Nephron progenitor cell (in vitro differentiated cells): ENCODE data around the gene ZHX3.

Source experiments
- DNase-seq: peaks from one replicate; pipeline ENCODE4 v3.0.0; 2021
- H3K27ac Mint-ChIP-seq: 2 replicates; pipeline ENCODE4 v1.8.0; 2021; ENCODE audit warnings: mild to moderate bottlenecking, moderate library complexity, mixed read lengths
- H3K27me3 Mint-ChIP-seq: 2 replicates; pipeline ENCODE4 v1.8.0; 2021; ENCODE audit warnings: mild to moderate bottlenecking, low read depth, mixed read lengths; ENCODE audit not compliant: poor library complexity
- H3K36me3 Mint-ChIP-seq: 2 replicates; pipeline ENCODE4 v1.8.0; 2021; ENCODE audit warnings: low read depth, mixed read lengths
- H3K4me1 Mint-ChIP-seq: 2 replicates; pipeline ENCODE4 v1.8.0; 2021; ENCODE audit warnings: mixed read lengths
- H3K4me3 Mint-ChIP-seq: 2 replicates; pipeline ENCODE4 v1.8.0; 2021; ENCODE audit warnings: mild to moderate bottlenecking, moderate library complexity, mixed read lengths
- H3K9me3 Mint-ChIP-seq: 2 replicates; pipeline ENCODE4 v1.8.0; 2021; ENCODE audit warnings: mild to moderate bottlenecking, moderate library complexity, mixed read lengths
- TF ChIP-seq, protein P1 (sequence below): fragments of 200-600 bp; sonication (generic); IDR thresholded peaks from 2 replicates; pipeline ENCODE4 v1.5.0; 2021; ENCODE audit warnings: antibody characterized with exemption

Gene ZHX3

GRCh38 chr20:41364967-41365765 lies 47.6 kb upstream of the ZHX3 start:
- DNase-seq, result no peak
- H3K4me1 Mint-ChIP-seq, result peaks cover 20% of the 10 kb centered on the region
- TF ChIP-seq, protein P1, sequence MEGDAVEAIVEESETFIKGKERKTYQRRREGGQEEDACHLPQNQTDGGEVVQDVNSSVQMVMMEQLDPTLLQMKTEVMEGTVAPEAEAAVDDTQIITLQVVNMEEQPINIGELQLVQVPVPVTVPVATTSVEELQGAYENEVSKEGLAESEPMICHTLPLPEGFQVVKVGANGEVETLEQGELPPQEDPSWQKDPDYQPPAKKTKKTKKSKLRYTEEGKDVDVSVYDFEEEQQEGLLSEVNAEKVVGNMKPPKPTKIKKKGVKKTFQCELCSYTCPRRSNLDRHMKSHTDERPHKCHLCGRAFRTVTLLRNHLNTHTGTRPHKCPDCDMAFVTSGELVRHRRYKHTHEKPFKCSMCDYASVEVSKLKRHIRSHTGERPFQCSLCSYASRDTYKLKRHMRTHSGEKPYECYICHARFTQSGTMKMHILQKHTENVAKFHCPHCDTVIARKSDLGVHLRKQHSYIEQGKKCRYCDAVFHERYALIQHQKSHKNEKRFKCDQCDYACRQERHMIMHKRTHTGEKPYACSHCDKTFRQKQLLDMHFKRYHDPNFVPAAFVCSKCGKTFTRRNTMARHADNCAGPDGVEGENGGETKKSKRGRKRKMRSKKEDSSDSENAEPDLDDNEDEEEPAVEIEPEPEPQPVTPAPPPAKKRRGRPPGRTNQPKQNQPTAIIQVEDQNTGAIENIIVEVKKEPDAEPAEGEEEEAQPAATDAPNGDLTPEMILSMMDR, result no peak
- no peaks in the 10 kb centered on the region for H3K9me3 Mint-ChIP-seq
- peak overlapping the region; percentile 73 for H3K4me3 Mint-ChIP-seq
- H3K27me3 Mint-ChIP-seq, result peaks cover 60% of the 10 kb centered on the region
- H3K36me3 Mint-ChIP-seq, result no peaks in the 10 kb centered on the region
- H3K27ac Mint-ChIP-seq, result peak overlapping the region; percentile 17

GRCh38 chr20:41364236-41364855 lies 46.8 kb upstream of the ZHX3 start:
- no peak overlapping the region for H3K4me3 Mint-ChIP-seq
- TF ChIP-seq, protein P1, result no peak
- no peak for DNase-seq
- no peaks in the 10 kb centered on the region for H3K36me3 Mint-ChIP-seq
- H3K27ac Mint-ChIP-seq, result no peak overlapping the region
- H3K4me1 Mint-ChIP-seq, result peaks cover 20% of the 10 kb centered on the region
- H3K27me3 Mint-ChIP-seq, result peaks cover 52% of the 10 kb centered on the region
- no peaks in the 10 kb centered on the region for H3K9me3 Mint-ChIP-seq

GRCh38 chr20:41363601-41364000 lies 46.1 kb upstream of the ZHX3 start:
- no peak overlapping the region for H3K4me3 Mint-ChIP-seq

GRCh38 chr20:41362748-41363140 lies 45.2 kb upstream of the ZHX3 start:
- Mint-ChIP-seq H3K4me3 (no peak overlapping the region), H3K9me3 (no peaks in the 10 kb centered on the region), H3K4me1 (peaks cover 13% of the 10 kb centered on the region), H3K36me3 (no peaks in the 10 kb centered on the region), H3K27ac (no peak overlapping the region), H3K27me3 (peaks cover 37% of the 10 kb centered on the region)
- TF ChIP-seq, protein P1, result no peak
- DNase-seq, result no peak

More at GRCh38 chr20:41363601-41364000, 46.1 kb upstream of the ZHX3 start:
- Mint-ChIP-seq H3K27ac (no peak overlapping the region), H3K27me3 (peaks cover 46% of the 10 kb centered on the region), H3K36me3 (no peaks in the 10 kb centered on the region), H3K9me3 (no peaks in the 10 kb centered on the region), H3K4me1 (peaks cover 20% of the 10 kb centered on the region)
- TF ChIP-seq, protein P1, result no peak
- DNase-seq, result no peak

GRCh38 chr20:41361757-41362747 lies 44.5 kb upstream of the ZHX3 start:
- DNase-seq, result no peak
- Mint-ChIP-seq H3K4me1 (peaks cover 7% of the 10 kb centered on the region), H3K36me3 (no peaks in the 10 kb centered on the region), H3K27ac (no peak overlapping the region), H3K9me3 (no peaks in the 10 kb centered on the region), H3K27me3 (peaks cover 30% of the 10 kb centered on the region), H3K4me3 (no peak overlapping the region)
- TF ChIP-seq, protein P1, result no peak
